HEK293T (cell line): ENCODE results near the gene GSN.

Experiments used
- CTCF ChIA-PET: fragments of 350-600 bp; formaldehyde crosslinking; extraction: SDS; loops from one replicate; lab custom pipeline; 2021; ENCODE audit warnings: antibody characterized with exemption, inconsistent platforms; lab: Yijun Ruan, JAX
- POLR2A ChIA-PET: fragments of 350-600 bp; formaldehyde crosslinking; extraction: SDS; loops from one replicate; lab custom pipeline; 2020; ENCODE audit warnings: antibody characterized with exemption, inconsistent platforms; lab: Yijun Ruan, JAX
- DNase-seq: peaks from one replicate; pipeline ENCODE4 v3.0.0; 2012; ENCODE audit warnings: mixed read lengths; ENCODE audit errors: extremely low spot score
- ARNT ChIP-seq: fragments of 450-650 bp; IDR thresholded peaks from 2 replicates; pipeline ENCODE4 v1.6.1; 2017; ENCODE audit warnings: mild to moderate bottlenecking
- BHLHE40 ChIP-seq: fragments of 450-650 bp; IDR thresholded peaks from 2 replicates; pipeline ENCODE4 v1.6.1; 2016; ENCODE audit warnings: mild to moderate bottlenecking, moderate library complexity, borderline replicate concordance
- CTBP1 ChIP-seq: fragments of 450-650 bp; IDR thresholded peaks from 2 replicates; pipeline ENCODE4 v1.6.1; 2016; ENCODE audit warnings: borderline replicate concordance
- ELF4 ChIP-seq: fragments of 450-650 bp; IDR thresholded peaks from 2 replicates; pipeline ENCODE4 v1.6.1; 2017; ENCODE audit warnings: antibody characterized with exemption
- FOXA1 ChIP-seq: fragments of 450-650 bp; IDR thresholded peaks from 2 replicates; pipeline ENCODE4 v1.6.1; 2016; ENCODE audit warnings: mild to moderate bottlenecking
- FOXK2 ChIP-seq: fragments of 450-650 bp; IDR thresholded peaks from 2 replicates; pipeline ENCODE4 v1.6.1; 2016; ENCODE audit warnings: mild to moderate bottlenecking
- FOXM1 ChIP-seq: fragments of 450-650 bp; IDR thresholded peaks from 2 replicates; pipeline ENCODE4 v1.6.1; 2017; ENCODE audit warnings: mild to moderate bottlenecking, borderline replicate concordance
- HDGF ChIP-seq: fragments of 450-650 bp; IDR thresholded peaks from 2 replicates; pipeline ENCODE4 v1.6.1; 2017; ENCODE audit warnings: antibody characterized with exemption, borderline replicate concordance
- L3MBTL2 ChIP-seq: fragments of 450-650 bp; conservative IDR thresholded peaks from 2 replicates; pipeline ENCODE4 v1.6.1; 2016; ENCODE audit warnings: mild to moderate bottlenecking
- LEF1 ChIP-seq: fragments of 450-650 bp; IDR thresholded peaks from 2 replicates; pipeline ENCODE4 v1.6.1; 2017; ENCODE audit warnings: mild to moderate bottlenecking, borderline replicate concordance
- NFRKB ChIP-seq: fragments of 450-650 bp; IDR thresholded peaks from 2 replicates; pipeline ENCODE4 v1.6.1; 2016; ENCODE audit warnings: mild to moderate bottlenecking, moderate library complexity
- SP1 ChIP-seq: fragments of 450-650 bp; IDR thresholded peaks from 2 replicates; pipeline ENCODE4 v1.6.1; 2017
- SUZ12 ChIP-seq: fragments of 450-650 bp; IDR thresholded peaks from 2 replicates; pipeline ENCODE4 v1.6.1; 2016; ENCODE audit warnings: mild to moderate bottlenecking
- TARDBP ChIP-seq: fragments of 450-650 bp; IDR thresholded peaks from 2 replicates; pipeline ENCODE4 v1.6.1; 2016
- ZNF384 ChIP-seq: fragments of 450-650 bp; IDR thresholded peaks from 2 replicates; pipeline ENCODE4 v1.6.1; 2016
- TF ChIP-seq, protein P1 (sequence below): fragments of 450-650 bp; IDR thresholded peaks from 2 replicates; pipeline ENCODE4 v1.6.1; 2016

GSN gene

DNA sequence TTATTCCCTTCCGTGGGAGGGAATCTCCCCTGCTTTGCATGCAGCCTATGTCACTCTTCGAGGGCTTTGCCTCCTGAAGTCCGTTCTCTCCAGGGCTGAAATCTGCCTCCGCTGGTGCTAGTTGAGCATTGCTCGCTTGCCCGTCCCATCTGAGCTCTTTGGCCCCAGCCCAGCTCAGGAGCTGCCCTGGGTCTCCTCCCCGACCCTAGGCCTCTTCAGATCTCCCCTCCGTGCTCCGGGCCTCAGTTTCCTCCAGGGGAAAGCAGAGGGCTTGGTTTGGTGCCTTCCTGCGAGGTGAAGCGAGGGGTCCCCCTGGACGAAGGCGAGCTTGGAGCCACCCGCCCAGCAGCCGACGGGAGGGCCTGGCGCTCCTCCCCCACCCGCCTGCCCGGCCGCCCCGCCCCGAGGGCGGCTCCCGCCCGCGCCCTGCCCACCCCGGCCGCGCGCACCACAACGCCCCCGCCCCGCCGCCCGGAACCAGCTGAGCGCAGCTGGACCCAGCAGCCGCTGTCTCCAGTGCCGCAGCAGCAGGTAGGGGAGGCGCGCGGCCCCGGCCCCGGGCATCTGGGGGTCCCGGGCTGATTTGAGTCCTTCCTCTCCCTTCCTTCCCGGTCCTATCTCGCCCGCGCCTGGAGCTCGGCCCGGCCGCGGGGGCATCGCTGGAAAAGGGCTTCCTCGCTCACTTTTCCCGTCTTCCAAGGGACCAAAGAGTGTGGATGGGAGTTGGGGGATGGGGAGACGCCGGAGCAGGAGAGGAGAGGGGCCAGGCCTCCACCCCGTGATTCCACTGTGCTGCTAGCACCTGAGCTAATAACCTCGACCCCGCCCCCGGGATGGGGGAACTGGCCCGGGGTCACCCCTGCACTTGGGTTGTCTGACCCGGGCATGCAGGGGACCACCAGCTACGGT is at the start of gene GSN:
TSS of gene GSN (plus strand) at position 474 of the 909 bp plus-strand sequence. CDS start 33,810 bp downstream, outside the sequence.
- no peak for TF ChIP-seq ELF4
- CTCF ChIA-PET = interaction anchor here (0.8 to 2.5 kb wide), 3 partner anchors 10 to 43 kb away, joined by 3 to 28 read pairs (median 3); no protein-coding TSS in a partner anchor
- DNase-seq = peak; percentile 77
- POLR2A ChIA-PET = interaction anchor here (0.7 to 2.2 kb wide), 7 partner anchors 11 to 119 kb away, joined by 3 to 14 read pairs (median 3); partner anchors contain the start of gene RAB14

DNA sequence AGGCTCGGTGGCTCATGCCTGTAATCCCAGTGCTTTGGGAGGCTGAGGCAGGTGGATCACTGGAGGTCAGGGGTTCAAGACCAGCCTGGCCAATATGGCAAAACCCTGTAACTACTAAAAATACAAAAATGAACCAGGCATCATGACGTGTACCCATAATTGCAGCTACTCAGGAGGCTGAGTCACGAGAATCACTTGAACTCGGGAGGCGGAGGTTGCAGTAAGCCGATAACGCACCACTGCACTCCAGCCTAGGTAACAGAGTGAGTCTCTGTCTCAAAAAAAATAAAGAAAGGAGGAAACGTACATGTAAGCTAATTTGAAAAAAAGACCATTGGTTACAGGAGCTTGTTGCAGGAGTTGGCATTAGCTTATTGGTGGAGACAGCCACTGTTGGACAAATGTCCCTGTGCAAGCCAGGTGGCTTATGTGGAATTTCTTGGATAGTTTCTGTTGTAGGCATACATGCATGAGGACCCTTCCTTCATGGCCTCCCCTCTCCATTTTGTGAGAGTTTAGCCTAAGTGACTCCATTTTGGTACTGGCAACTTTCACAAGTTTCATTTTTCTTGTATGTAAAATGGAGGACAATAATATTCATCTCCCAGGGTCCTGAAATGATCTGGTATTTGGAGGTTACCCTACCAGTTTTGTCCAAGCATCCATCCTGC is 49.5 kb upstream of the GSN start:
- ChIA-PET CTCF (no interaction called here), POLR2A (no interaction called here)
- no peak for TF ChIP-seq FOXA1
- no peak for TF ChIP-seq FOXK2
- no peak for TF ChIP-seq NFRKB
- TF ChIP-seq BHLHE40 = no peak
- TF ChIP-seq TARDBP = no peak
- no peak for TF ChIP-seq FOXM1
- TF ChIP-seq, protein P1, sequence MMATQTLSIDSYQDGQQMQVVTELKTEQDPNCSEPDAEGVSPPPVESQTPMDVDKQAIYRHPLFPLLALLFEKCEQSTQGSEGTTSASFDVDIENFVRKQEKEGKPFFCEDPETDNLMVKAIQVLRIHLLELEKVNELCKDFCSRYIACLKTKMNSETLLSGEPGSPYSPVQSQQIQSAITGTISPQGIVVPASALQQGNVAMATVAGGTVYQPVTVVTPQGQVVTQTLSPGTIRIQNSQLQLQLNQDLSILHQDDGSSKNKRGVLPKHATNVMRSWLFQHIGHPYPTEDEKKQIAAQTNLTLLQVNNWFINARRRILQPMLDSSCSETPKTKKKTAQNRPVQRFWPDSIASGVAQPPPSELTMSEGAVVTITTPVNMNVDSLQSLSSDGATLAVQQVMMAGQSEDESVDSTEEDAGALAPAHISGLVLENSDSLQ = no peak
- no peak for TF ChIP-seq ELF4
- no peak for TF ChIP-seq LEF1
- TF ChIP-seq SUZ12 = no peak
- TF ChIP-seq CTBP1 = no peak
- TF ChIP-seq ARNT = no peak
- TF ChIP-seq HDGF = no peak
- TF ChIP-seq L3MBTL2 = no peak
- DNase-seq = no peak

GRCh38 chr9:121219530-121219929 is 48.4 kb upstream of the GSN start:
- TF ChIP-seq SP1 (no peak), NFRKB (no peak), LEF1 (no peak), ZNF384 (no peak), ARNT (no peak), FOXM1 (no peak), FOXA1 (no peak), SUZ12 (no peak), L3MBTL2 (no peak), BHLHE40 (no peak), ELF4 (no peak), HDGF (no peak), CTBP1 (no peak), FOXK2 (no peak)
- TF ChIP-seq, protein P1 = no peak
- DNase-seq = no peak
- CTCF ChIA-PET = no interaction called here
- POLR2A ChIA-PET = no interaction called here

DNA sequence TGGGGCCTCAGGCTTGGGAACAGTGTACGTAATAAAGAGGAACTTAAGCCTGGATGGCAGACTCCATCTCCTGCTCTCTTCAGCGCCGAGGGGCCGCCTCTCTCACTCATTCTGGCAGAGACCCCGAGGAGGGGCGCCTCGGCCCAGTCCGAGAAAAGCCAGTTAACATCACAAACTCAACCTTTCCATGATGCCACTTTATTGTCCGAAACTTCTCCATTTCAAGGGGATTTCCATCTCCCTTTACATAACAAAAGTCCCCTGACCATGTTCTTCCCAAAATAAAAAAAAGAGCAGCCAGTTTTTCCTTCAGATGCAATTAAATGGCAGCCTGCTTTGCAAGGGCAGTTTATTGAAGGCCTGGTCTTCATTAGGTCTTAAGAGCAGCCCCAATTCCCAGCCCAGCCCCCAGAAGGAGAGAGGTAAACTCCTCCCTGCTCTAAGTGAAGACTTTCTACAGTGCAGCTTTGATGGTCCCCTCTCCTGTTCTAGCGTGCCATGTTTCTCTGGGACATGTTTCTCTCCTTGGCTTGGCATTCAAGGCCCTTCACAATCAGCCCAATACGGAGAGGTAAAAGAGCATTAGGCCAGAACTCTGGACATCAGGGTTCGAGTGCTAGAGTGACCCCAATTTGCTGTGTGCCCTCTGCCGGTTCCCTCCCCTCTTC is 46.8 kb upstream of the GSN start:
- TF ChIP-seq FOXA1 = no peak
- no peak for TF ChIP-seq CTBP1
- TF ChIP-seq FOXM1 = no peak
- no peak for TF ChIP-seq NFRKB
- TF ChIP-seq, protein P1 = no peak
- no peak for TF ChIP-seq TARDBP
- no peak for TF ChIP-seq BHLHE40

GRCh38 chr9:121221664-121222055 is 46.3 kb upstream of the GSN start:
- DNase-seq = no peak
- POLR2A ChIA-PET = no interaction called here

More for the DNA sequence above, 46.8 kb upstream of the GSN start:
- CTCF ChIA-PET = no interaction called here
- DNase-seq = no peak
- POLR2A ChIA-PET = no interaction called here

More at GRCh38 chr9:121221664-121222055, 46.3 kb upstream of the GSN start:
- CTCF ChIA-PET = no interaction called here
- TF ChIP-seq TARDBP (no peak), ZNF384 (no peak), FOXK2 (no peak), FOXM1 (no peak), LEF1 (no peak), CTBP1 (no peak), SUZ12 (no peak), FOXA1 (no peak), NFRKB (no peak), BHLHE40 (no peak), HDGF (no peak), ELF4 (no peak), L3MBTL2 (no peak), SP1 (no peak), ARNT (no peak)
- TF ChIP-seq, protein P1 = no peak
